H1 (cell line): Measurements from ENCODE around the gene SLC2A1. TPM values are rescaled to one million over a fixed set of nuclear protein-coding genes. Genes with fewer than 3 reads are reported as not detected.

Experiments
- CTCF ChIA-PET: fragments of 300-600 bp; sonication (Branson Sonifier 250); formaldehyde crosslinking; loops from one replicate; lab custom pipeline; 2021; ENCODE audit not compliant: partially characterized antibody; lab: Charles Lee
- POLR2A ChIA-PET: fragments of 300-600 bp; sonication (Branson Sonifier 250); formaldehyde crosslinking; loops from one replicate; lab custom pipeline; 2021; ENCODE audit warnings: inconsistent platforms; ENCODE audit not compliant: partially characterized antibody; lab: Charles Lee
- DNase-seq, 2 experiments: peaks; one replicate each; pipeline versions ENCODE4 v3.0.0 to v3.0.0-alpha.2; 2010 to 2022; ENCODE audit warnings: low spot score in 2 of 2, low read depth in 1 of 2, mixed read lengths in 1 of 2
- FAIRE-seq: peaks from 2 replicates; lab custom pipeline; 2011; peaks lifted over from hg19 to GRCh38; lab: Jason Lieb, UNC
- H2AFZ ChIP-seq: 2 replicates; pipeline ENCODE4 v1.8.1; 2012; ENCODE audit warnings: low read length, inconsistent platforms
- H2AK5ac ChIP-seq: 2 replicates; pipeline ENCODE4 v1.6.1; 2013; ENCODE audit warnings: low read depth, low read length
- H2BK120ac ChIP-seq: replicated peaks from 2 replicates; pipeline ENCODE3; 2013; ENCODE audit warnings: low read depth, low read length, inconsistent platforms
- H2BK12ac ChIP-seq: 2 replicates; pipeline ENCODE4 v1.6.1; 2013; ENCODE audit warnings: low read depth, low read length
- H2BK15ac ChIP-seq: 2 replicates; pipeline ENCODE4 v1.6.1; 2013; ENCODE audit warnings: low read length
- H2BK20ac ChIP-seq: 2 replicates; pipeline ENCODE4 v1.6.1; 2013; ENCODE audit warnings: low read length
- H2BK5ac ChIP-seq: 2 replicates; pipeline ENCODE4 v1.6.1; 2013; ENCODE audit warnings: low read depth, low read length
- H3K14ac ChIP-seq: 2 replicates; pipeline ENCODE4 v1.6.1; 2013; ENCODE audit warnings: inconsistent platforms; ENCODE audit not compliant: insufficient read length
- H3K18ac ChIP-seq: 2 replicates; pipeline ENCODE4 v1.6.1; 2013; ENCODE audit warnings: low read length; ENCODE audit errors: extremely low read depth
- H3K23ac ChIP-seq: 2 replicates; pipeline ENCODE4 v1.6.1; 2013; ENCODE audit warnings: inconsistent platforms; ENCODE audit not compliant: insufficient read length
- H3K23me2 ChIP-seq: 2 replicates; pipeline ENCODE4 v1.6.1; 2013; ENCODE audit warnings: low read depth, low read length
- H3K27ac ChIP-seq: 2 replicates; pipeline ENCODE4 v1.6.1; 2011; ENCODE audit warnings: low read depth, low read length, inconsistent platforms
- H3K27me3 ChIP-seq, 4 experiments: replicated peaks in 1 of 4; 1 replicate in 1 of 4; 2 replicates in 3 of 4; pipeline versions ENCODE4 v1.6.1 to v1.8.1; 2011 to 2013; ENCODE audit warnings: low read length in 3 of 4, mild to moderate bottlenecking in 3 of 4, inconsistent platforms in 2 of 4, mixed read lengths in 2 of 4, moderate library complexity in 1 of 4; ENCODE audit not compliant: control insufficient read depth in 3 of 4, insufficient read depth in 3 of 4; ENCODE audit errors: extremely low read depth in 1 of 4
- H3K36me3 ChIP-seq, 4 experiments: 2 replicates each; pipeline versions ENCODE4 v1.6.1 to v1.8.1; 2011 to 2013; ENCODE audit warnings: mild to moderate bottlenecking in 4 of 4, low read length in 3 of 4, moderate library complexity in 2 of 4, control low read depth in 1 of 4, inconsistent platforms in 1 of 4; ENCODE audit not compliant: insufficient read depth in 4 of 4, control insufficient read depth in 2 of 4
- H3K4ac ChIP-seq: replicated peaks from 2 replicates; pipeline ENCODE3; 2013; ENCODE audit warnings: low read length, low read depth, mixed read lengths, inconsistent platforms; ENCODE audit not compliant: insufficient read length
- H3K4me1 ChIP-seq, 4 experiments: replicated peaks in 1 of 4; 1 replicate in 1 of 4; 2 replicates in 3 of 4; pipeline versions ENCODE4 v1.6.1 to v1.8.1; 2011 to 2013; ENCODE audit warnings: low read length in 3 of 4, inconsistent platforms in 2 of 4, mixed read lengths in 1 of 4; ENCODE audit not compliant: insufficient read depth in 4 of 4, control insufficient read depth in 3 of 4
- H3K4me2 ChIP-seq, 2 experiments: 2 replicates each; pipeline versions ENCODE4 v1.6.1 to v1.8.1; 2011 to 2013; ENCODE audit warnings: low read depth in 2 of 2, low read length in 2 of 2, control low read depth in 1 of 2, inconsistent platforms in 1 of 2, mild to moderate bottlenecking in 1 of 2; ENCODE audit not compliant: insufficient read depth in 1 of 2
- H3K4me3 ChIP-seq, 4 experiments: fragments of 200-600, 300-600 bp in 1 of 4; sonication (generic), shearing (Covaris generic), sonication (Bioruptor Twin) in 1 of 4; 2 replicates each; pipeline versions ENCODE4 v1.5.1 to v1.8.1; 2011 to 2016; ENCODE audit warnings: low read length in 4 of 4, low read depth in 3 of 4, control low read depth in 2 of 4, inconsistent platforms in 2 of 4, mild to moderate bottlenecking in 2 of 4, mixed read lengths in 1 of 4, moderate library complexity in 1 of 4; ENCODE audit not compliant: insufficient read depth in 2 of 4; ENCODE audit errors: extremely low read depth in 1 of 4
- H3K56ac ChIP-seq: replicated peaks from 2 replicates; pipeline ENCODE3; 2013; ENCODE audit warnings: low read depth, mild to moderate bottlenecking, mixed read lengths, low read length, inconsistent platforms; ENCODE audit not compliant: insufficient read length
- H3K79me1 ChIP-seq: 2 replicates; pipeline ENCODE4 v1.6.1; 2013; ENCODE audit warnings: low read depth, low read length, control low read depth
- H3K79me2 ChIP-seq, 2 experiments: 2 replicates each; pipeline versions ENCODE4 v1.6.1 to v1.8.1; 2012 to 2013; ENCODE audit warnings: low read length in 2 of 2, mild to moderate bottlenecking in 2 of 2, inconsistent platforms in 1 of 2; ENCODE audit not compliant: insufficient read depth in 2 of 2, control insufficient read depth in 1 of 2
- H3K9ac ChIP-seq, 4 experiments: replicated peaks in 1 of 4; 1 replicate in 1 of 4; 2 replicates in 3 of 4; pipeline versions ENCODE4 v1.6.1 to v1.8.1; 2011 to 2013; ENCODE audit warnings: low read depth in 3 of 4, low read length in 3 of 4, control low read depth in 2 of 4, mild to moderate bottlenecking in 2 of 4, moderate library complexity in 2 of 4, inconsistent platforms in 1 of 4; ENCODE audit errors: extremely low read depth in 1 of 4
- H3K9me3 ChIP-seq, 2 experiments: 2 replicates each; pipeline versions ENCODE4 v1.6.1 to v1.8.1; 2012 to 2013; ENCODE audit warnings: mild to moderate bottlenecking in 2 of 2, moderate library complexity in 2 of 2, control low read depth in 1 of 2, inconsistent platforms in 1 of 2, low read depth in 1 of 2, low read length in 1 of 2, mixed read lengths in 1 of 2; ENCODE audit not compliant: insufficient read depth in 2 of 2
- H4K20me1 ChIP-seq, 2 experiments: replicated peaks in 1 of 2; 2 replicates each; pipeline versions ENCODE3 to v1.8.1; 2011 to 2013; ENCODE audit warnings: inconsistent platforms in 2 of 2, low read length in 2 of 2, mild to moderate bottlenecking in 1 of 2; ENCODE audit not compliant: insufficient read depth in 2 of 2, control insufficient read depth in 1 of 2
- H4K5ac ChIP-seq: 2 replicates; pipeline ENCODE4 v1.6.1; 2013; ENCODE audit warnings: low read length, low read depth, mixed read lengths, inconsistent platforms; ENCODE audit not compliant: insufficient read length
- H4K8ac ChIP-seq: 2 replicates; pipeline ENCODE4 v1.8.0; 2013; ENCODE audit warnings: mild to moderate bottlenecking, moderate library complexity, low read length, inconsistent platforms; ENCODE audit not compliant: insufficient read depth; ENCODE audit errors: extremely low read depth
- H4K91ac ChIP-seq: replicated peaks from 2 replicates; pipeline ENCODE3; 2013; ENCODE audit warnings: low read length, mixed read lengths, inconsistent platforms; ENCODE audit not compliant: insufficient read length
- EGR1 ChIP-seq: IDR thresholded peaks from 2 replicates; pipeline ENCODE4 v1.6.1; 2011; ENCODE audit warnings: low read depth, low read length, borderline replicate concordance
- RXRA ChIP-seq: IDR thresholded peaks from 2 replicates; pipeline ENCODE4 v1.6.1; 2011; ENCODE audit warnings: low read depth, mild to moderate bottlenecking, low read length, moderate library complexity; ENCODE audit not compliant: insufficient read depth
- SIRT6 ChIP-seq: IDR thresholded peaks from one replicate; pipeline ENCODE4 v1.7.1; 2012; ENCODE audit warnings: low read length, inconsistent platforms
- SRF ChIP-seq: IDR thresholded peaks from 2 replicates; pipeline ENCODE4 v1.6.1; 2011; ENCODE audit warnings: mild to moderate bottlenecking, low read depth, low read length, moderate library complexity
- TAF7 ChIP-seq: optimal IDR thresholded peaks from 2 replicates; pipeline ENCODE3; 2011; ENCODE audit warnings: low read depth, mild to moderate bottlenecking, inconsistent platforms, low read length, moderate library complexity, borderline replicate concordance
- WGBS, 2 experiments: shearing (Covaris generic) in 1 of 2; methylation state at CpG; one replicate each; pipeline versions ENCODE4 v1.1.6 to v1.1.7; 2013 to 2015; ENCODE audit warnings: low lambda C conversion rate in 2 of 2, mixed read lengths in 2 of 2, inconsistent platforms in 1 of 2, low coverage in 1 of 2, missing lambda C conversion rate in 1 of 2; ENCODE audit not compliant: insufficient replicate concordance in 2 of 2, insufficient coverage in 1 of 2, insufficient read length in 1 of 2; ENCODE audit errors: extremely low coverage in 1 of 2, missing lambda C conversion rate in 1 of 2; 5-methylcytosine and 5-hydroxymethylcytosine counted together
- polyA plus RNA-seq, 7 experiments: library from polyadenylated mRNA; depleted of rRNA in 3 of 7; stranded (reverse) in 5 of 7; unstranded in 2 of 7; fragments of >200 nt in 5 of 7; fragments of 200-250 nt in 2 of 7; gene quantifications; 1 replicate in 5 of 7; 2 replicates in 1 of 7; 4 replicates in 1 of 7; pipeline versions ENCODE4 v1.2.1 to v1.2.3, GENCODE V29; 2011 to 2013; ENCODE audit warnings: missing spikeins in 2 of 7, mixed read lengths in 2 of 7
- total RNA-seq: library from RNA; stranded (reverse); fragmentation: NEBNext Ultra II Directional; extraction: Animal tissue kit (Norgen Biotek cat#: 25700); gene quantifications from 2 replicates; pipeline ENCODE4 v1.2.1, GENCODE V29; 2021

The SLC2A1 gene
- total and polyA plus RNA-seq, 2 of the 8 experiments (the other 6 are each of a cell fraction or from before 2014, with no cell fraction given): 230 to 308 TPM

DNA sequence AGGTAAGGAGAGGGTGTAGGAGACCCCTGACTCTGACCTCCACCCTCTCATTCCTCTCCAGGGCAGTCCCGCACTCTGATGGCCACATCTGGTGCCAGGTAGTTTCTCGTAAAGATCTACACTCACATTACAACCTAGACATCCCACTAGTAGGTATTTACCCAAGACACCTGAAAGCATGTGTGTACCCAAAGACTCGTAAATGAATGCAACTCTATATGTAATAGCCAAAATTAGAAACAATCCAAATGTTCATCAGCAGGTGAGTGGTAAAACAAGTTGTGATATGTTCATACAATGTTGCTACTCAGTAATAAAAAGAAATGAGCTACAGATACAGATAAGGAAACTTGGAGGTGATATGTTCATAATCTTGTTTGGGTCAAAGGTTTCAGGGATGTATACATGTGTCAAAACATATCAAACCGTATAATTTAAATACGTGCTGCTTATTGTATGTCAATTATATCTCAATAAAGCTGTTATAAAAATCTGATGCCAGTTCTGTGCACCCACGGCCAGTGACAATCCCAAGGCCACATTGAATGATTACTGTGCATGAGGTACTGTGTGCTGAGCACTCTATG lies 37.8 kb upstream of the SLC2A1 start:
- no peak overlapping the region; the same call in 1 of the 2 replicates for H2BK15ac ChIP-seq
- no peak overlapping the region for H2BK12ac ChIP-seq
- H2AK5ac ChIP-seq: no peak overlapping the region
- H3K23ac ChIP-seq: no peak overlapping the region
- H2BK5ac ChIP-seq: no peak overlapping the region
- no peak overlapping the region for H3K4me2 ChIP-seq
- H2BK20ac ChIP-seq: 0 out of 2 replicates have a peak overlapping the region, but pooled peaks have one; percentile 56
- TF ChIP-seq SRF (no peak), SIRT6 (no peak), TAF7 (no peak), EGR1 (no peak), RXRA (no peak)
- H4K8ac ChIP-seq: no peak overlapping the region
- 83% methylated on average over 6 of the region's 6 CpGs; no CpG with 5 or more reads in 1 of the 2 experiments for WGBS, 2 experiments
- H3K79me2 ChIP-seq: no peaks in the 10 kb centered on the region
- H3K36me3 ChIP-seq: no peaks in the 10 kb centered on the region
- no peak overlapping the region for H3K9ac ChIP-seq
- peaks cover 0 to 4% (median 0%) of the 10 kb centered on the region in 4 experiments; a peak in 3 of 7 replicates for H3K4me1 ChIP-seq
- H3K23me2 ChIP-seq: no peaks in the 10 kb centered on the region; the same call in 1 of the 2 replicates
- H3K9me3 ChIP-seq: no peaks in the 10 kb centered on the region
- no peaks in the 10 kb centered on the region for H3K27me3 ChIP-seq
- H3K18ac ChIP-seq: no peak overlapping the region
- no peak overlapping the region for H3K4ac ChIP-seq
- no peak overlapping the region for H2AFZ ChIP-seq
- no peak for FAIRE-seq
- H4K20me1 ChIP-seq: no peaks in the 10 kb centered on the region
- H3K4me3 ChIP-seq: no peak overlapping the region
- CTCF ChIA-PET: interaction anchor here (0.6 to 1.9 kb wide), 9 partner anchors 9 to 45 kb away, joined by 3 to 7 read pairs (median 4); no protein-coding TSS in a partner anchor
- no peak overlapping the region for H3K14ac ChIP-seq
- H2BK120ac ChIP-seq: no peak overlapping the region
- no peaks in the 10 kb centered on the region for H3K79me1 ChIP-seq
- POLR2A ChIA-PET: interaction anchor here (0.6 to 3.8 kb wide), 9 partner anchors 9 to 47 kb away, joined by 3 to 15 read pairs (median 4); no protein-coding TSS in a partner anchor
- H4K91ac ChIP-seq: no peak overlapping the region
- H3K27ac ChIP-seq: no peak overlapping the region
- no peak overlapping the region for H3K56ac ChIP-seq
- DNase-seq: no peak
- H4K5ac ChIP-seq: no peak overlapping the region
